Muscle layer of duodenum (tissue), 2 donors: ENCODE measurements around the gene STAB2.

Source experiments
- H3K27ac ChIP-seq: one replicate; pipeline ENCODE4 v1.7.0; 2013; ENCODE audit warnings: mild to moderate bottlenecking, low read length
- H3K27me3 ChIP-seq: one replicate; pipeline ENCODE4 v1.7.0; 2013; ENCODE audit warnings: low read depth, mild to moderate bottlenecking, control low read depth, low read length
- H3K36me3 ChIP-seq, 2 donors: one replicate each; pipeline ENCODE4 v1.7.0; 2013; ENCODE audit warnings: low read length in 2 of 2, control low read depth in 1 of 2, mild to moderate bottlenecking in 1 of 2; ENCODE audit not compliant: insufficient read depth in 2 of 2, control insufficient read depth in 1 of 2
- H3K4me1 ChIP-seq, 2 donors: one replicate each; pipeline ENCODE4 v1.7.0; 2013; ENCODE audit warnings: low read length in 2 of 2, mild to moderate bottlenecking in 2 of 2, control low read depth in 1 of 2, moderate library complexity in 1 of 2; ENCODE audit not compliant: insufficient read depth in 2 of 2, control insufficient read depth in 1 of 2
- H3K4me3 ChIP-seq, 2 donors: one replicate each; pipeline ENCODE4 v1.7.0; 2013; ENCODE audit warnings: low read length in 2 of 2, low read depth in 1 of 2, mild to moderate bottlenecking in 1 of 2
- H3K9me3 ChIP-seq, 2 donors: one replicate each; pipeline ENCODE4 v1.7.0; 2013; ENCODE audit warnings: low read length in 2 of 2, control low read depth in 1 of 2, mild to moderate bottlenecking in 1 of 2; ENCODE audit not compliant: control insufficient read depth in 1 of 2
- donor health status: healthy.

The STAB2 gene, protein sequence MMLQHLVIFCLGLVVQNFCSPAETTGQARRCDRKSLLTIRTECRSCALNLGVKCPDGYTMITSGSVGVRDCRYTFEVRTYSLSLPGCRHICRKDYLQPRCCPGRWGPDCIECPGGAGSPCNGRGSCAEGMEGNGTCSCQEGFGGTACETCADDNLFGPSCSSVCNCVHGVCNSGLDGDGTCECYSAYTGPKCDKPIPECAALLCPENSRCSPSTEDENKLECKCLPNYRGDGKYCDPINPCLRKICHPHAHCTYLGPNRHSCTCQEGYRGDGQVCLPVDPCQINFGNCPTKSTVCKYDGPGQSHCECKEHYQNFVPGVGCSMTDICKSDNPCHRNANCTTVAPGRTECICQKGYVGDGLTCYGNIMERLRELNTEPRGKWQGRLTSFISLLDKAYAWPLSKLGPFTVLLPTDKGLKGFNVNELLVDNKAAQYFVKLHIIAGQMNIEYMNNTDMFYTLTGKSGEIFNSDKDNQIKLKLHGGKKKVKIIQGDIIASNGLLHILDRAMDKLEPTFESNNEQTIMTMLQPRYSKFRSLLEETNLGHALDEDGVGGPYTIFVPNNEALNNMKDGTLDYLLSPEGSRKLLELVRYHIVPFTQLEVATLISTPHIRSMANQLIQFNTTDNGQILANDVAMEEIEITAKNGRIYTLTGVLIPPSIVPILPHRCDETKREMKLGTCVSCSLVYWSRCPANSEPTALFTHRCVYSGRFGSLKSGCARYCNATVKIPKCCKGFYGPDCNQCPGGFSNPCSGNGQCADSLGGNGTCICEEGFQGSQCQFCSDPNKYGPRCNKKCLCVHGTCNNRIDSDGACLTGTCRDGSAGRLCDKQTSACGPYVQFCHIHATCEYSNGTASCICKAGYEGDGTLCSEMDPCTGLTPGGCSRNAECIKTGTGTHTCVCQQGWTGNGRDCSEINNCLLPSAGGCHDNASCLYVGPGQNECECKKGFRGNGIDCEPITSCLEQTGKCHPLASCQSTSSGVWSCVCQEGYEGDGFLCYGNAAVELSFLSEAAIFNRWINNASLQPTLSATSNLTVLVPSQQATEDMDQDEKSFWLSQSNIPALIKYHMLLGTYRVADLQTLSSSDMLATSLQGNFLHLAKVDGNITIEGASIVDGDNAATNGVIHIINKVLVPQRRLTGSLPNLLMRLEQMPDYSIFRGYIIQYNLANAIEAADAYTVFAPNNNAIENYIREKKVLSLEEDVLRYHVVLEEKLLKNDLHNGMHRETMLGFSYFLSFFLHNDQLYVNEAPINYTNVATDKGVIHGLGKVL (N-terminal part only)

DNA sequence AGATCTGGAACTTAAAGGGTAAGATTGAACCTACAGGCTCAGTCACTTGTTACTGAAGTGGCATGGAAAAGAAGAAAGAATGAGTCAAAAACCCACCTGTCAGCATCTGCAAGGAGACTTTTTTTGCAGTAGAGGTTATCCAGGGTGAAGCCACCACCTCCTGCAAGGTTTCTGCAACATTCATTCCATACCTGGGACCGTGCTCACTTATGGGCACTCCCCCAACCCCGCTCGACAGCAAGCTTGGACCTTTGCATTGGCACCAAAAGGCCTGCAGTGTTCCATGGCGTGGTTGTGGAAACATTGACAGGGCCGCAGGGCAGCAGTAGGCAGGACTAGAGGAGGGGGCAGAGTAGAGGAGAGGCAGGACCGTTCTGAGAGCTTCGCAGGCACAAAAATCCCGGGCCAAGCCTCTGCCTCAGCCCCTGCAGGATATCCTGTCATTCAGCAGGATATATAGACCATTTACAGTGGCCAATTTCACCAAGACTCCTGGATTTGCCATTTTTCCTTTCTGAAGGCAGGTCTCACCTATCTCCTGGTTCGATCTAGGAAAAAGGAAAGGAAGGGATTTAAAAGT lies at the start of gene STAB2:
Gene STAB2, plus strand, starts transcription at position 483 of the 580 bp plus-strand sequence. CDS start 204 bp downstream, outside the sequence.
- H3K27ac ChIP-seq, result no peak within 1 kb of the TSS
- H3K36me3 ChIP-seq, result no peaks in the 10 kb centered on the region
- no peaks in the 10 kb centered on the region for H3K27me3 ChIP-seq
- H3K4me3 ChIP-seq, result no peak within 1 kb of the TSS
- H3K4me1 ChIP-seq, result no peaks in the 10 kb centered on the region
- H3K9me3 ChIP-seq, result no peaks in the 10 kb centered on the region

DNA sequence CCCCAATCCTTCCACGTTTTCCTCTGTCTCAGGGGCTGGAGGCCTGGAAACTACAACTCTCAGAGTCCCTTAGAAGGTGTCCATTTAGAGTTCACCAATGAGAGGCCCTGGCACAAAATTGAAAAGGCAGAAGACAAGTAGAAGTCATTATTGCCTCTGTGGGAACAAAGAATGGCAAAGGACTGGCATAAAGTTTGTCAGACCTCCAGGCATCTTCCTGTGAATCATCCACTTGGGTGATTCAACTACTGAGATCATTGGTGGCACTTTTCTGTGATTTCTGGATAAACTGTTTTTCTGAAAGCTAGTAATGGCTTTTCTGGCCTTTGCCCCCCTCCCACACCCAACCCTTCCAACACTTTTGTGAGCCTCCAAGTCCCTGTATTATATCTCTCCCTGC lies 48.7 kb upstream of the STAB2 start:
- Histone ChIP-seq H3K27me3 (no peaks in the 10 kb centered on the region), H3K27ac (no peak overlapping the region), H3K9me3 (no peaks in the 10 kb centered on the region), H3K4me3 (no peak overlapping the region), H3K36me3 (no peaks in the 10 kb centered on the region), H3K4me1 (no peaks in the 10 kb centered on the region)

DNA sequence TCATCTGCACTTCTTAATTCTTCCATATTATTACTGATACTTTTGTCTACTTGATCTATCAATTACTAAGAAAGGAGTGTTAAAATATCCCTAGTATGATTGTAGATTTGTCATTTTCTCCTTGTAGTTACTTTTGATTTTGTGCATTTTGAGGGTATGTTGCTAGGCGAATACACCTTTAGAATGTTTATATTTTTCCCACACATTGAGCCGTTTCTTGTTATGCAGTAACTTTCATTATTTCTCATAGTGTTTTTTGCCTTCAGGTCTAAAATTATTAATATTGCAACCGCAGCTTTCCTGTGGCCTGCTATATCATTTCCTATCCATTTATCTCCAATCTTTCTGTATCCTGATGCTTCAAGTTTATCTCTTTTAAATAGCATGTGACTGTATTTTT lies 46.8 kb upstream of the STAB2 start:
- Histone ChIP-seq H3K36me3 (no peaks in the 10 kb centered on the region), H3K27ac (no peak overlapping the region), H3K4me3 (no peak overlapping the region), H3K9me3 (no peaks in the 10 kb centered on the region), H3K4me1 (no peaks in the 10 kb centered on the region), H3K27me3 (no peaks in the 10 kb centered on the region)

DNA sequence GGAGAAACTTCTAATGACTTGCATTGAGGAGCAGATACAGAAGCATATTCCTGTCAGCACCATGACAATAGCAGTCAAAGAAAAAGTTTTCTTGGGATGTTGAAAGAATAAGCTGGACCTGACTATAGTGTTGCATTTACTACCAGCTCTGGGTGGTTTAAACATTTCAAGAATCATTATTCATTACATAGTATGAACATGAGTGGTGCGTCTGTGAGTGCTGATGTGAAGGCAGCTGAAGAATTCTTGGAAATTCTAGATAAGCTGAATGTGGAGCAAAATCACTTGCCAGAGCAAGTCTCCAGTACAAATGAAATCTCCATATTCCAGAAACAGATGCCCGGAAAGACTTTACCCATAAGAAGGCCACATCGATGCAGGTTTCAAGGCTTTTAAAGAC lies 45.0 kb upstream of the STAB2 start:
- H3K27ac ChIP-seq, result no peak overlapping the region
- H3K4me3 ChIP-seq, result no peak overlapping the region
- no peaks in the 10 kb centered on the region for H3K27me3 ChIP-seq
- no peaks in the 10 kb centered on the region for H3K9me3 ChIP-seq
- H3K4me1 ChIP-seq, result no peaks in the 10 kb centered on the region
- H3K36me3 ChIP-seq, result no peaks in the 10 kb centered on the region

DNA sequence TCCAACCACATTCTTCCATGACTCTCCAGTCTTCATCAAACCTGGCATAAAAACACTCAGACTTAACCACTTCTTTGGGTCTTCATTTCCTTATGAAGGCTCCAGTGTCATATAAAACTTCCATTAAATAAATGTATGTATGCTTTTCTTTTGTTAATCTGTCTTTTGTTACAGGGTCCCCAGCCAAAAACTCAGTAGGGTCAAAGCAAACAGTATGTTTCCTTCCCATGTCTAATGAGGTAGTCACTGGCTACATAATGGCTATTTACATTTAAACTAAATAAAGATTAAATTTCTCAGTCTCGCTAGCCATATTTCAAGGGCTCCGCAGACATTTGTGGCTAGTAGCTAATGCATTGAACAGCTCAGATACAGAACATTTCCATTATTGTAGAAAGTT lies 40.1 kb upstream of the STAB2 start:
- no peaks in the 10 kb centered on the region for H3K4me1 ChIP-seq
- H3K9me3 ChIP-seq, result no peaks in the 10 kb centered on the region
- H3K27me3 ChIP-seq, result no peaks in the 10 kb centered on the region
- H3K4me3 ChIP-seq, result no peak overlapping the region
- no peaks in the 10 kb centered on the region for H3K36me3 ChIP-seq
- no peak overlapping the region for H3K27ac ChIP-seq

DNA sequence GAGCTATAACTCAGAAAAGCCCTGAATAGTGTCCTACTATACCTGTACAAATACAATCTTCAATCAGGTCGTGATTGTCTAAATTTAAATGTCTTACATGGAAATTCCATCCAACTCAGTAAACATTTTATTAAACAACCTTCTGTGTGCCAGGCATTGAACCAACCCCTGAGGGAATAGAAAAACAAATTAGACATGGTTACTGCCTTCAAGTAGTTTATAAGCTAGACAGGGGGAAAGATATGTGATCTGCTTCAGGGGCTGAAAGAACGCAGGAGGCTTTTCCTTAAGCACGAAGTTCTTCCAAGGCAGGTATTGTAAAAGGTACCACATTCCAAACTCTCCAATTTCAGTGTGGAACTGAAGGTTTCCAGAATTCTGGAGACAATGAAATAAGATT lies 39.7 kb upstream of the STAB2 start:
- no peaks in the 10 kb centered on the region for H3K27me3 ChIP-seq
- H3K4me3 ChIP-seq, result no peak overlapping the region
- H3K27ac ChIP-seq, result no peak overlapping the region
- H3K4me1 ChIP-seq, result no peaks in the 10 kb centered on the region
- no peaks in the 10 kb centered on the region for H3K9me3 ChIP-seq
- no peaks in the 10 kb centered on the region for H3K36me3 ChIP-seq

DNA sequence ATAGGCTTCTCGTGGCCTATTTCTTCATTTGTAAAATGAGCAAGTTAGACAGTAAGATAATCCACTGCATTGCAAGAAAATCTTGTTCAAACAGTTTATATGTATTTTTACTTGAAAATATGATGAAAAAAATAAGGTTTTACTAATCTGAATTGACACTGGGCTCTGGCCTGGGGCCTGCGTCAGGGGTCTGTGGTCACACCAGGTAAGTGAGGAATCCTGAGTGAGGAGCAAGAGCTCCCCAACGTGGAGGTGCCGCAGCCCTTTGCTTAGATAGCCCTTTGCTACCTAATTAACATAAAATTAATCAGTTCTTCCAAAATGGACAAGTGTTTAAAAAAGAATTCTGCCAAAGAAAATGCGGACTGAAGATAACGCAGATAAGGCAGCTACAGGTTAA lies 39.1 kb upstream of the STAB2 start:
- Histone ChIP-seq H3K27ac (no peak overlapping the region), H3K4me3 (no peak overlapping the region), H3K27me3 (no peaks in the 10 kb centered on the region), H3K9me3 (no peaks in the 10 kb centered on the region), H3K4me1 (no peaks in the 10 kb centered on the region), H3K36me3 (no peaks in the 10 kb centered on the region)

DNA sequence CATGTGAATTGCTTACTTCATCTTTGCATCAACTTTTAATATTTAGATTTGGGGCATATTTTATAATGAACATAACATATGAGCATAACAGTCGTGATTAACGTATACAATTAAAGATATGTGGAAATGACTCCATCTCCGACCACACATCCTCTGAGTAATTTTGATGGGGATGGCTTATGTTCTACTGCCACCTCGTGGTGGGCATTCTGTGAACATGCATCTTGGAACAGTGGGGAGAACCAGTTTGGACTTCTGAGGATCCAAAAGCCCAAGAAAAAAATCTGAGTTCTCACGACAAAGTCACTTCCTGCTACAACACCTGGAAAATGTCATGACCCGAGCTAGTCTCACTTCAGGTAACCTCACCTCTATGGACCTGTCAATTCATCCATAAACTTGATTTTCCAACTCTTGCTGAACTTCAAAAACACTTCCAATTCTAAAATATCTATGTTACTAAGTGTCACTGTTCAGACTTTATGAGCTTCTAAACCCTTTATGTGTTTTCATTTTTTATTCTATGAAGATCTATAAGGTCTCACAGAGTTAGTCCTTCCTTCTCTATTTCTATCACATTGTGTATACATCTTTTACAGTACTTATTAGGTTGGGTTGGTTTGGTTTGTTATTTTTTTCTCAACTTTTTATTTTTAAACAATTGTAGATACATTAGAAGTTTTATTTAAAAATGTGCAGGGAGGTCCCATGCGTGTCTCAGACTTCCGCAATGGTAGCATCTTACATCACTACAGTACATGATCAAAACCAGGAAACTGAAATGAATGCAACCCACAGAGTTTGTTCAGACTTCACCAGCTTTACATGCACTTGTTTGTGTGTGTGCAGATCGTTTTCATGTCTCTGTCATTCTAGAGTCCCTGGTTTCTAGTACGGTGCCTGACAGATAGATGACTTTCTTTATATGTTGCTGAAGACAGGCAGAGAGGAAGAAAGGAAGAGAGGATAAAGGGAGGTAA lies 38.2 kb upstream of the STAB2 start:
- Histone ChIP-seq H3K27me3 (no peaks in the 10 kb centered on the region), H3K27ac (no peak overlapping the region), H3K4me3 (no peak overlapping the region)

DNA sequence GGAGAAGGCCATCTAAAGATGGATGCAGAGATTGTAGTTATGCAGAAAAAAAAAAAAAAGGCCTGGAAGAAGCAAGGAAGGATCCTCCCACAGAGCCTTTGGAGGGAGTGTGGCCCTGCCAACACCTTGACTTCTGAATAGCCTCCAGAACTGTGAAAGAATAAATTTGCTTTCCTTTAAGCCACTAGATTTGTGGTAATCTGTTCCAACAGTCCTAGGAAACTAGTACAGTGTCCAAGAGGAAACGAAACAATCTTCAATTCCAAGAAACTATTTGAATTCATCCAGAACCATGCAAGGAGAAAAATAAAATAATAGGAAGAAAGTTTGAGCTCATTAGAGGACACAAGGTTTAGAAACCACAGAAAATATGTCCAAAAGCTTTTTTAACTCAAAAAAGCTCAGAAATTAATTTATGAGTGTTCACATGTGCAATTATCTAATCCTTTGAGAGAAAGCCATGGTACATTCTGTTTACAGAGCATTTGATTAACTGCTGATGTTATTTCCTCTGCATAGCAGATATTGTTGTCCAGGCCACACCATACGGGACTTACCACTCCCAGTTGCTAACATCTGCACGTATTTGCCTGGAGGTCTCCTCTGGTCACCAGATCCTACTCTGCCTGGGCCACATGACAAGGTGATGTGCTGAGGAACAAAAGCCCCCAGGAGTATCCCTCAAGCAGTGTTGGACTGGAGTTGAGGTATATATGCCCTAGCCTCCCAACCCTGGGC lies 30.0 kb upstream of the STAB2 start:
- no peaks in the 10 kb centered on the region for H3K4me1 ChIP-seq
- peaks cover 3% of the 10 kb centered on the region for H3K27me3 ChIP-seq
- H3K27ac ChIP-seq, result no peak overlapping the region
- no peaks in the 10 kb centered on the region for H3K36me3 ChIP-seq
- no peak overlapping the region for H3K4me3 ChIP-seq
- no peaks in the 10 kb centered on the region for H3K9me3 ChIP-seq

More for the DNA sequence above, 38.2 kb upstream of the STAB2 start:
- H3K9me3 ChIP-seq, result no peaks in the 10 kb centered on the region
- H3K4me1 ChIP-seq, result no peaks in the 10 kb centered on the region
- no peaks in the 10 kb centered on the region for H3K36me3 ChIP-seq

DNA sequence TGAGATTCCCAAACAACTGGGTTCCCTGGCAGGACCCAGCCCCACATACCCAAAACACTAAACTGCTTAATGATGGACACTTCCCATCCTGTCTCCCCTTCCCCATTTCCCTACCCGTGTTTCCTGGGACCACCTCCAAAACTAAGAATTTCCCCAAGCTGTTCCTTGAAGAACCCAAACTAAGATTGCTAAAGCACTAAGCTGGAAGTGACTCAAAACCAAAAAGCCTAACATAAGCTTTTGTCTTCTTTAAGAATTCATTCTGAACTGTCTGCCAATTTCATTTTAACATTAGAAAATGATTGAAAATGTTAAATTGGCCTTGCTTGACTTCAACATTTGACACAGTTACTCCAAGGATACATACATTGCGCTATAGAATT lies 29.5 kb upstream of the STAB2 start:
- no peaks in the 10 kb centered on the region for H3K36me3 ChIP-seq
- no peak overlapping the region for H3K4me3 ChIP-seq
- no peak overlapping the region for H3K27ac ChIP-seq
- no peaks in the 10 kb centered on the region for H3K4me1 ChIP-seq
- no peaks in the 10 kb centered on the region for H3K9me3 ChIP-seq
- peaks cover 3% of the 10 kb centered on the region for H3K27me3 ChIP-seq
